A673 (cell line): ENCODE results near the gene WFS1. TPM values are rescaled to one million over a fixed set of nuclear protein-coding genes. Genes with fewer than 3 reads are reported as not detected.

Experiments used
- BruUV-seq: library from RNA; stranded (reverse); fragments of 400-500 nt; replicated peaks from 2 replicates; lab custom pipeline; 2021; lab: Mats Ljungman, UMichigan
- CTCF ChIA-PET: fragments of 300-600 bp; sonication (Branson Sonifier 250); formaldehyde crosslinking; loops from one replicate; lab custom pipeline; 2022; ENCODE audit warnings: antibody characterized with exemption; lab: Charles Lee
- POLR2A ChIA-PET: fragments of 300-600 bp; sonication (Branson Sonifier 250); formaldehyde crosslinking; loops from one replicate; lab custom pipeline; 2022; ENCODE audit warnings: antibody characterized with exemption; ENCODE audit not compliant: low non-redundant PET; lab: Charles Lee
- DNase-seq: peaks from one replicate; pipeline ENCODE4 v3.0.0-alpha.2; 2015; ENCODE audit warnings: low spot score
- H3K27ac ChIP-seq: fragments of 200-600 bp; sonication (generic); 2 replicates; pipeline ENCODE4 v1.5.1; 2016; ENCODE audit warnings: mixed run types, low read depth, mild to moderate bottlenecking, mixed read lengths, antibody characterized with exemption, low read length; ENCODE audit not compliant: poor library complexity, severe bottlenecking
- H3K27me3 ChIP-seq: fragments of 200-600 bp; sonication (generic); replicated peaks from 2 replicates; pipeline ENCODE4 v1.6.1; 2017; ENCODE audit warnings: mixed run types, low read depth, mild to moderate bottlenecking, mixed read lengths, antibody characterized with exemption, low read length; ENCODE audit not compliant: insufficient read depth, poor library complexity
- H3K36me3 ChIP-seq: fragments of 200-600 bp; sonication (generic); 2 replicates; pipeline ENCODE4 v1.6.1; 2016; ENCODE audit warnings: mixed run types, mild to moderate bottlenecking, mixed read lengths, antibody characterized with exemption, low read length; ENCODE audit not compliant: insufficient read depth, poor library complexity, severe bottlenecking
- H3K4me1 ChIP-seq: fragments of 200-600 bp; sonication (generic); 2 replicates; pipeline ENCODE4 v1.6.1; 2017; ENCODE audit warnings: mixed run types, mild to moderate bottlenecking, mixed read lengths, antibody characterized with exemption, low read length; ENCODE audit not compliant: insufficient read depth, poor library complexity, severe bottlenecking
- H3K4me3 ChIP-seq: fragments of 200-600 bp; sonication (generic); 2 replicates; pipeline ENCODE4 v1.5.1; 2016; ENCODE audit warnings: low read depth, mixed run types, mild to moderate bottlenecking, mixed read lengths, low read length; ENCODE audit not compliant: poor library complexity, severe bottlenecking
- H3K9me3 ChIP-seq: fragments of 200-600 bp; sonication (generic); 2 replicates; pipeline ENCODE4 v1.6.1; 2016; ENCODE audit warnings: mixed run types, low read depth, mild to moderate bottlenecking, mixed read lengths, antibody characterized with exemption, low read length; ENCODE audit not compliant: poor library complexity, severe bottlenecking
- EZH2 ChIP-seq: fragments of 200-600 bp; sonication (generic); IDR thresholded peaks from 2 replicates; pipeline ENCODE4 v1.6.1; 2017; ENCODE audit warnings: borderline replicate concordance, low read depth, mild to moderate bottlenecking, mixed read lengths, antibody characterized with exemption, low read length; ENCODE audit not compliant: poor library complexity, severe bottlenecking
- intact Hi-C: fragments of 100-400 bp; cut with micrococcal nuclease; formaldehyde crosslinking; loops from one replicate; pipeline ENCODE4 v1.10.0; 2022; ENCODE audit not compliant: unreplicated experiment
- total RNA-seq: library from RNA; stranded (reverse); gene quantifications from 2 replicates; pipeline ENCODE4 v1.2.3, GENCODE V29; 2021
- TF ChIP-seq, protein P1 (sequence below): fragments of 300-800, 200-600 bp; sonication (generic); conservative IDR thresholded peaks from 2 replicates; pipeline ENCODE4 v1.5.1; 2017; ENCODE audit warnings: low read depth, mild to moderate bottlenecking, antibody characterized with exemption, low read length, moderate library complexity, mixed read lengths

The WFS1 gene
- total RNA-seq, 1 experiment from 2014 or later, result 14.0 TPM

- Histone ChIP-seq H3K4me1 (no peaks in the 10 kb centered on the region), H3K4me3 (no peak overlapping the region), H3K27ac (no peak overlapping the region), H3K9me3 (no peaks in the 10 kb centered on the region), H3K36me3 (no peaks in the 10 kb centered on the region), H3K27me3 (peaks cover 62% of the 10 kb centered on the region)
- DNase-seq, result peak; percentile 25
- no peak for TF ChIP-seq EZH2
- TF ChIP-seq, protein P1, sequence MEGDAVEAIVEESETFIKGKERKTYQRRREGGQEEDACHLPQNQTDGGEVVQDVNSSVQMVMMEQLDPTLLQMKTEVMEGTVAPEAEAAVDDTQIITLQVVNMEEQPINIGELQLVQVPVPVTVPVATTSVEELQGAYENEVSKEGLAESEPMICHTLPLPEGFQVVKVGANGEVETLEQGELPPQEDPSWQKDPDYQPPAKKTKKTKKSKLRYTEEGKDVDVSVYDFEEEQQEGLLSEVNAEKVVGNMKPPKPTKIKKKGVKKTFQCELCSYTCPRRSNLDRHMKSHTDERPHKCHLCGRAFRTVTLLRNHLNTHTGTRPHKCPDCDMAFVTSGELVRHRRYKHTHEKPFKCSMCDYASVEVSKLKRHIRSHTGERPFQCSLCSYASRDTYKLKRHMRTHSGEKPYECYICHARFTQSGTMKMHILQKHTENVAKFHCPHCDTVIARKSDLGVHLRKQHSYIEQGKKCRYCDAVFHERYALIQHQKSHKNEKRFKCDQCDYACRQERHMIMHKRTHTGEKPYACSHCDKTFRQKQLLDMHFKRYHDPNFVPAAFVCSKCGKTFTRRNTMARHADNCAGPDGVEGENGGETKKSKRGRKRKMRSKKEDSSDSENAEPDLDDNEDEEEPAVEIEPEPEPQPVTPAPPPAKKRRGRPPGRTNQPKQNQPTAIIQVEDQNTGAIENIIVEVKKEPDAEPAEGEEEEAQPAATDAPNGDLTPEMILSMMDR, result no peak
- POLR2A ChIA-PET, result no interaction called here
- BruUV-seq, result no TSS peak
- CTCF ChIA-PET, result no interaction called here
- intact Hi-C loops, result no loop called here
Observed at GRCh38 chr4:6221851-6222760, 47.5 kb upstream of the WFS1 start.

DNA sequence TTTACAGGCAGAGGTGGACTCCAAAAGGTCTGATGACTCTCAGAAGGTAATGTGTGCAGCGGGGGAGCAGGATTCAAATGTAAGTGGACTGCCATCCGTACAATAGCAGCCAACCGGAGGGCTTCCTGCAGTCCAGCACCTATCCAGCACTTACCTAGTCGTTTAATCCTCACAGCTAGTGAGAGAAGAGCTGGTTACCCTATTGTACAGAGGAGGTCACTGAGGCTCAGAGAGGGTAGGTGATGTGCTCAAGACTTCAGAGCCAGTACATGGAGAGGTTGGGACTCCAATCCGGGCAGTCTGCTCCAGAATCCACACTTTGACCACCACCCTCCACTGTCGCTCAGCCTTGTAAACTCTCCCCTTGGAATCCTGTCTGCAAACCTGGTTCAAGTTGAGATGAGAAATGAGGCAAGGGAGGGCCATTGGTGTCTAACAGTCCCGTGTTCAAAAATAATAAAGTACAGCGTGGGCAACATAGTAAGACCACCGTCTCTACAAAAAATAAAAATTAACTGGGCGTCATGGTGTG lies 46.8 kb upstream of the WFS1 start:
- intact Hi-C loops, result no loop called here
- Histone ChIP-seq H3K4me3 (no peak overlapping the region), H3K9me3 (no peaks in the 10 kb centered on the region), H3K4me1 (no peaks in the 10 kb centered on the region), H3K36me3 (no peaks in the 10 kb centered on the region), H3K27me3 (peaks cover 55% of the 10 kb centered on the region), H3K27ac (no peak overlapping the region)
- ChIA-PET POLR2A (no interaction called here), CTCF (no interaction called here)
- no peak for DNase-seq
- TF ChIP-seq EZH2, result no peak
- TF ChIP-seq, protein P1, result no peak
- BruUV-seq, result no TSS peak

DNA sequence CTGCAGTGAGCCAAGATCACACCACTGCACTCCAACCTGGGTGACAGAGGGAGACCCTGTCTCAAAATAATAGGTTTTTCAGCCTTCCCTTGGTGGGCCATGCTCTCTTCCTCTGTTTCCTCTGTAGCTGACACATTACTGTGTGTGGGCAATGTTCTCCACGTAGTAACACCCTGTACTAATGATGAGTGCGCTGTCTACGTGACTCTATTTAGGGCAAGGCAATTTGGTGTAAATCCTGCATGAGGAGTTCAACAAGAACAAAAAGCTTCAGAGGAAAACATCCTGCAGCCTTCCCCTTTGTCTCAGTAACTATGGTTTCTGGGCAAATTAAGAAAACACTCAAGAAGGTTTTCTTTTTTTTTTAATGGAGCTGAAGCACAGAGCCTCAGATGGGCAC lies 44.9 kb upstream of the WFS1 start:
- TF ChIP-seq EZH2, result no peak
- TF ChIP-seq, protein P1, result no peak
- H3K36me3 ChIP-seq, result no peaks in the 10 kb centered on the region
- no peak for DNase-seq
- no peak overlapping the region for H3K4me3 ChIP-seq
- intact Hi-C loops, result no loop called here
- ChIA-PET POLR2A (no interaction called here), CTCF (no interaction called here)
- no peak overlapping the region for H3K27ac ChIP-seq
- no peaks in the 10 kb centered on the region for H3K4me1 ChIP-seq
- H3K27me3 ChIP-seq, result peaks cover 37% of the 10 kb centered on the region
- BruUV-seq, result no TSS peak
- H3K9me3 ChIP-seq, result no peaks in the 10 kb centered on the region
